GM21367 (cell line): ENCODE data around the gene RAB17.
A peak's percentile ranks its signal among the peaks of the same experiment; 100 is the strongest.

ENCODE experiments used
- ATAC-seq: cut with Tn5 transposase; IDR thresholded peaks from one replicate; pipeline ENCODE4 v1.9.1; 2021; ENCODE audit not compliant: unreplicated experiment

RAB17 gene

DNA sequence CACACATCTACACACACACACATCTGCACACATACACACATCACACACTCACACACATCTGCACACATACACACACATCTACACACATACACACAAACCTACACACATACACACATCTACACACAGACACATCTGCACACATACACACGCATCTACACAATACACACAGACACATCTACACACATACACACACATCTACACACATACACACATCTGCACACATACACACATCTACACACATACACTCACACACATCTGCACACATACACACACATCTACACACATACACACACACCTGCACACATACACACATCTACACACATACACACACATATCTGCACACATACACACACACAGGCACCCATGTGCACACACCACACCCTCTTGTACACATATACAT is 24.6 kb downstream of the RAB17 start:
- ATAC-seq, result no peak

DNA sequence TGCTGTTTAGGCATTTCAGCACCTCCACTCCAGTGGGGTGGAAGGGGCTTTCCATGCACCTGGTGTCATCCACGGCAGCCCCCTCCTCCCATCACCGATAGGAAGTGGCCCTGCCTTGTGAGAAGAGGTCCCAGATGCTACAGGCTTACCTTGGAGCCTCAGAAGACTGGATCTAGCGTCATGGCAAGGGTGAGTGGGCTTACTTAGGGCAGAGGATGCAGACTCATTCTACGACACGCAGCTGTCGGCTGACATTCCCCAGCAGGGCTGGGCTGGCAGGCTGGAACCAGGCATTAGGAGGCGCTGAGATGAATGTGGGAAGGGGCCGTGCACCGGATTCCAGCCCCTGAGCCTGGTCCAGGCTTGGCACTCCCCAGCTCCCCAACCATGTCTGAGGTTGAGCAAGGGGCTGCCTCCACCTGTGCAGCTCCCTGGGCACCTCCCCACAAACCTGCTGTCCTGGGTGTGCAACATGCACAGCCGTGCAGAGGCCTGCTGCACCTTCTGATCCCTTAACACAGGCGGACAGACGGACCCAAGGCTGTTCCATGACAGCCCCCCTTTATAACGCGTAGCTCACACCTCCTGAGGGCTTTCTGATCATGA is 25.9 kb downstream of the RAB17 start:
- ATAC-seq, result no peak

DNA sequence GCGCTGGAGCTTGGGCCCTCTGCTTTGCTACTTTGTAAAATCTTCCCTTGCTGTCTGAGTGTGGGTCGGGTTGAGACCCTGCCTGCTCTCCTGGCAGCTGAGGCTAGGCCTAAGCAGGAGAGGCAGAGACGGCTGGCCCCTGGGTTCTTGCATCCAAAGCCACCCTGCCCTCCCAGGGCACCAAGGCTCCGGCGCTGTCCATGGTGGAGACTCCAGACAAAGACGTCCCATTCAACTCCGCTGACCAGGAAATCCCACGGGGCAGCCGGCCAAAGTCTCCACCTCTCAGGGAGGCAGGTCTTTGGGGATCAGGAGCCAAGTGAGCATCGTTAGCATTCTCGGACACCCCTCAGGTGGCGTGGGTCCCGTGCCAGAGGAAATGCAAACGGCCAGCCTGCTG is 26.7 kb downstream of the RAB17 start:
- ATAC-seq, result no peak

DNA sequence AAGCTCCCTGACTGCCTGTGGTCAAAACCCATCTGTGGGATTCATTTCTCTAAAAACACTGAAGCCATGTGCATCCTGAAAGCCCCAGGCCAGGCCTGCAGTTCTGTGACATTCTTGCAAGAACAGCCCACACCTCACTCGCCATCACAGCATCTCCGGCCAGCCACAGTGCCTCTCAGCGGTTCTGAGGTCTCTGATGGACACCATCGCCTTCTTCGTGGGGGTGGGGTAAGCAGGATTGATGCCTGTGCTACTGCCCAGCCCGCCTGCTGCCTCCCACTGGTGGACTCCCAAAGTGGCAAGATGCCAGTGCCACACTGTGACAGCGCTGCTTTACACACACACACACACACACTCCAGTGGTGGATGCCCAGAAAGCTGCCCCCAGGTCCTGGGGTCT is 29.3 kb downstream of the RAB17 start:
- no peak for ATAC-seq

DNA sequence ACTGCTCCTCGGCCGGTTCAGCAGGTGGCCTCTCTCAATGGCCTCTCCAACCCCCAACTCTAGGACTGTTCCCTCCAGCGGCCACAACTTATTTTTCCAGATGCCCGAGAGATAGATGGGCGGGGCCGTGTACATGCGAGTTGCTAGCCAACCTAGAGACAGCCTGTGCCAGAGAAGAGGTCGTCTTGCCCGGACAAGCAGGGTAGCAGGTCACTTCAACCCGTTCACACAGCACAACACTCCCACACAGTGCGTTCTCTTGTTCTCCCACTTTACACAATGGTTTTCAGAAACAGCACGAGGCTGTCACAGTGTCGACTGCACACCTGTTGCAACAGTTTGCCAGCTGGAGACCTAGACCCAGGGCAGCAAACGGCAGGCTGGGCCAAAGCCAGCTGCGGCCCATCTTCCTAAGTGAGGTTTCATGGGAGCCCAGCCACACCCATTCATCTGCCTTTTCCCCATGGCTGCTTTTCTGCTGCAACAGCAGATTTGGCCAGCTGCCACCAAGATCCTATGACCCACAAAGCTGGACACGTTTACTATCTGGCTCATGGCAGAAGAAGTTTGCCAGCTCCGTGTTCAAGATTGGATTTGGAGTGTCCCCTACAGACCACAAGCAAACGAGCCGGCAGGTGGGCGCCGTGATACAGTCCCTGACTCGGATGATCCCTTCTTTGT is 31.4 kb downstream of the RAB17 start:
- ATAC-seq, result no peak

DNA sequence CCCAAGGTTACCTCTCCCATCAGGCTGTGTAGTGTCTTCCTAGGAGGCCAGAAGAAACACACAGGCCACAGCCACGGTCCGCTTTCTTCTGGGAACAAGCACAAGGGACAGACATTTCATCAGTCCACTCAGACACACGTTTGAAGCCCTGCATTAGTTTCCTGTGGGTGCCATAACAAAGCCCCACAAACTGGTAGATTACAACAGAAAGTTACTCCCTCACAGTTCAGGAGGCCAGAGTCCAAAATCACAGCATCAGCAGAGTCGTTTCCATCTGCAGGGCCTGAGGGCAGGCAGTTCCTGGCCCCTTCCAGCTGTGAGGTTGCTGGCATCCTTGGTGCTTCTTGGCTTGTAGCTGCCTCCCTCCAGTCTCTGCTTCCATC is 32.9 kb downstream of the RAB17 start:
- ATAC-seq, result no peak

DNA sequence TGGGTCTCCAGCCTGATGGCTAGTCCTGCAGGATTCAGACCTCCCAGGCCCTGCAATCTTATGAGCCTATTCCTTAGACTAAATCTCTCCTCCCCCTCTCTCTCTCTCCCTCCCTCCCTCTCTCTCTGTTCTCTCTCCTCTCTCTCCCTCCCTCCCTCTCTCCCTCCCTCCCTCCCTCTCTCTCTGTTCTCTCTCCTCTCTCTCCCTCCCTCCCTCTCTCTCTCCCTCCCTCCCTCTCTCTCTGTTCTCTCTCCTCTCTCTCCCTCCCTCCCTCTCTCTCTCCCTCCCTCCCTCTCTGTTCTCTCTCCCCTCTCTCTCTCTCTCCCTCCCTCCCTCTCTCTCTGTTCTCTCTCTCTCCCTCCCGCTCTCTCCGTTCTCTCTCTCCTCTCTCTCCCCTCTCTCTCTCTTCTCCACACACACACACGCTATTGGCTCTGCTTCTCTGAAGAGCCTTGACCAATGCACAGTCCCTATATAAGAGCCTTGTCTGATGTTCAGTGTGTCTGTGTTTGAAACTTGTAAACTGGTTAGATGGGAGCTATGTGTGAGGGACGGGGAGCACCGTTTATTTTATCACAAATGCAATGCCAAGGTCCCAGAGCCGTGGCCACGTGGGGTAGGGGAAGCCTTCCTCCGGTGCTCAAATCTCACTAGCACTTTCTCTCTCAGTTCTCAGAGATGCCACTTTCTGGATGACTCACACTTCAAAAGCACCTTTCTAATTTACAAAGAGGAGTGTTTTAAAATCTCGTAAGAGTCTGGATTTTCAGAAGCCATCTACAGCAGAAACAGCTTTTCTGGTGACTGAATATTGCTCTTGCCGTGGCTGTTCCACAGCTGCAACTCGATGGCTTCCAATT is 33.5 kb downstream of the RAB17 start:
- ATAC-seq, result peak; percentile 93

DNA sequence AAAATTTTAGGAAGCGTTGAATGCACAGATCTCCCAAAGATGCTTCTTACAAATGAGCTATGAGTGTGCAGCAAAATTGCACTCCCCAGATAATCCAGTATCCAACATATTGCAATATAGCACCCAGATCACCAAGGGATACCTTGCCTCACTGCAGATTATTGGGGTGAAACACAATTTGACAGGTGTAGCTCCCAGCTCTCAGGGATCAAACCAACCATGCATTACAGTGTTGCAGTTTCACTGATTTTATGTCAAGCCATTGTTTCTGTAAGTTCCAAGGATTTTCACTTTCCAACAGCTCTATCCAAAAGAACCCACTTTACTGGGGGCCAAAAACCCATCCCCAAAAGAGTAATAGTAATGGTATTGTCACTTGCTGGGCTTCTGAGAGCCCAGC is 35.0 kb downstream of the RAB17 start:
- ATAC-seq, result no peak

DNA sequence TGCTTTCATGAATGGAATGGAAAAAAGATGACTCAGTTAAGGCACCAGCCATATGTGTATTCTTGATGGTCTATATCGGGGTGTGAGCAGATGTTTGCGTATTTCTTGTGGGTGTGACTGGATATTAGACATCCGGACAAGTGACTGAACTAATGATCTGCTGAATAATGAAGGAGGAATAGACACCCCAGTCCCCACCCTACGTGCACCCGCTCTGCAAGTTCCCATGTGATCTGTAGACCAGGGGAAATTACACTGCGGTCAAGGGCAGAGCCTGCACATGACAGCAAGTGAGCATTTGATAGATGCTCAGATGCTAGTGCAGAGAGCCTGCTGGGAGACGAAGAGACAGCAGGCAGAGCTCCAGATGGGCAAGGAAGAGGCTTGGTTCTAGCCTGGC is 36.6 kb downstream of the RAB17 start:
- ATAC-seq, result no peak

DNA sequence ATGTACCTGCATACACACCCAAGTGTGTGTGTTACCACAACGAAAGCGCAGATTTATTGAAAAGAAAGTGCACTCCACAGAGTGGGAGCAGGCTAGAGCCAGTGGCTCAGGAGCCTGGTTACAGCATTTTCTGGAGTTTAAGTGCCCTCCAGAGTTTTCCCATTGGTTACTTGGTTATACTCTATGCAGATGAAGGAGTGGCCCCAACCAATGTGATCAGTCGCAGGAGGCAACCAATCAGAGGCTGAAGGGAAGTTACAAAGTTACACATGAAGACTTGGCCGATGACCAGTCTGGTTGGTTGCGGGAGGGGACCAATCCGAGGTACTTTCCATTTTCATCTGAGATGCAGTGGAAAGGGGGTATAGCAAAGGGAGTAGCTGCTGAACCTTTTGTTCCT is 37.6 kb downstream of the RAB17 start:
- no peak for ATAC-seq

DNA sequence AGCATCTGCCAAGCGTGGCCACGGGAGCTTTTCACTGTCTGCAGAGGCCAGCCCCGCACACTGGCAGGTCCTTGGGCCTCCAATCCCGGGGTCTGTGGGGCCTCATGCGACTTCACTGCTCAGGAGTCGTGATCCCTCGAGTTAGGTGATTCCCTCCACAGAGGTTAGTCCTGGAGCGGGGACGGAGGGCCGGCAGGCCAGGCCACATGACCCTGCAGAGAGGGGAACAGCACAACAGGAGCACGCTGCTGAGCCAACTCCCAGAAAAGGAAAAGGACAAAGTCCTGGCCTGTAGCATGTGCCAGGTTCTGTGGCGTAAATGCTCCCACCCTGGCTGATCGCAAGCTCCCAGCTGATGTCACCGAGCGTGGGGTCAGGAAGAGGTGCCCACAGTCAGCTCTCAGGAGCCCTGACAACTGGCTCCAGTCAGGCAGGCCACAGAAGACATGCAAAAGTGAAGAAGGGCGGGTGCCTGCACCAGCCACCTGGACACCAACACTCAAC is 39.4 kb downstream of the RAB17 start:
- ATAC-seq, result no peak

DNA sequence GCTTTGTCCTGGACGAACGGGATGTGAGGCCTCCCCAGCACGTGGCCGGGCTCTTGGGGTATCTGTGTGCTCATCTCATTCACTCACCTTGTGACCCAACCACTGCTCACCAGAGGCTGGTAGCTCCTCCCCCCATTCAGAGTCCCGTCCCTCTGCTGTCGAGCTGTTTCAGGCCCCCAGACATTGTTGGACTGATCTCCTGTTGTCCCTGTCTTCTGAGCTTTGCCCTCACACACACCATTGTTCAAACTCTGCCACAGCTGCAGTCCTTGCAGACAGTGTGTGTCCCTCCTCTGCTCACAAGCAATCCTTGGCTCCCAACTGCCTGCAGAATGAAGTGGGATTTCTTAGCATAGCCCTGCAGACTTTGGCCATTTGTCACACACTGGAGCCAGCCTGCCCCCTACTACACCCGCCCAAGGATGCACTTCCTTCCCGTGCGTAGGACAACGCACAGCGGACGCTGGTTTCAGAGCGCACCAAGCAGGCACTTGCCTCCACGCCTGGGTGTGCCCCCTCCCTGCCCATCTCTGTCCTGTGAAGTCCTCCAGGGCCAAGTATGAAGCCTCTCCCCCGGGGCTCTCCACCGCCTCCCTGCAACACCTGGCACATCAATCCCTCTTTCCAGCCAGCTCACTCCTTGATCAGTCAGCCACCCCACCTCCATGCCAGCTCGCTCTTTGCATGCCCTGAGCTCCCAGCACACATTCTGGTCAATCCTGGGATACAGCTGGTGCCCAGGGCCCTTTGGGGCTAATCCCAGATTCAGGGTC is 40.7 kb downstream of the RAB17 start:
- ATAC-seq, result no peak

DNA sequence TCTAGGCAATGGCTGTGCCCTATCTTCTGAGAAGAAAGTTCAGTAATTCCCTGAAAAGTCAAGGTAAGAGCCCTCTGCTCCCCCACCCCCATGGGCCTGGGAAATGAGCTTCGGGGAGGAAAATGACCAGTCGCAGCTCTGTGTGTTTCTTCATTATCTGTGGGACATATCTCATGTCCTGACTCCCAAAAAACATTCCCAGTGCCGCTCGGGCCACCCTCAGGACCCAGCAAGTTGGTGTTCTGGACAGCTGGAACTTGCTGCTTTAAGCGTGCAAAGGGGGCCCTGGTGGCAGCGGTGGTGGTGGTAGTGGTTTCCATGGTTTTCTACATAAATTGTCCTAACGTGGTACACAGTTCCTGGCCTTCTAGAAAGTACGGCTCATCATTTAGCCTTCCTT is 41.3 kb downstream of the RAB17 start:
- no peak for ATAC-seq

DNA sequence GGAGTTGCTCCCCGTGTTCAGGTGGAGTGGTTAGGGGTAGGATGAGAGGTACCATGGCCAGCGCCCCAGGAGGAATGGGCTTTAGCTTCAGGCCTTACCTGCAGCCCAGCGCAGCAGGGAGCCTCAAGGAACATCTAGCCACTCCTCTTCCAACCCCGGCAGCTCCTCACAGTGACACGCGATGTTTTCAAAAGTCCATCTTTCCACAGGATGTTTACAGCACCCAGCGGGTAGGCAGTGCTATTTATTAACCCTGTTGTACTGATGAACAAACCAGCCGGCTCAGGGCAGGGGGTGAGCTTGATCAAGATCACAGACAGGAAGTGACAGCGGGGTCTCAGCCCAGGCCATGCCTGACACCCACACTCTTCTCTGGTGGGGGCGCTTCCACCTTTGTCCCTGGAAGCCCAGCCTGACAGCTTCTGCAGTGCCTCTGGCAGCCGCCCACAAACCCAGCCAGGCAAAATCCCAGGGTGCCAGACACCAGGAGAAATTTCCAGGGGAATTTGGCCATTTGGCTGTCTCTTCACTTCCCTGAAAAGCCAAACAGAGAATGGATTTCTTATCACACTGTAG is 42.6 kb downstream of the RAB17 start:
- no peak for ATAC-seq

DNA sequence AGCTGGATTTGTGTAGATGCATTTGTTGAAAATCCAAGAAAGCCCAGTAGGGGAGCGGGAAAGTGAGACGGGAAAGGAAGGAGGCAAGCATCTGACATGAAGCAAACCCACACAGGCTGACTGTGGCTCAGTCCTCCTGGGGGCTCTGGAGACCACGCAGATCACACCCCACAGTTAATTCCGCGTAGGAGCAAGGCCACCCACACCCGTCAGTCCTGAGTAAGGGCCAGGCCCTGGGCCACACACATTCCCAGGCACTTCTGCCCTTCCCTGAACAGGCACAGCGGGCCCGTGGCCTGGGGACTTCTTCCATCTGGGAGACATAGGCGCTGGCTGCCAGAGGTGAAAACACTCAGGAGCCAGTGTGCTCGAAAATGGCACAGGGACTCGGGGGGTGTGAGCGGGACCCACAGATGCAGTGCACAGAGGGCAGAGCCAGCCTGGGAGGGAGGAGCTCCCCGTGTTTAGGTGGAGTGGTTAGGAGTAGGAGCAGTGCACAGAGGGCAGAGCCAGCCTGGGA is 43.6 kb downstream of the RAB17 start:
- ATAC-seq, result no peak

DNA sequence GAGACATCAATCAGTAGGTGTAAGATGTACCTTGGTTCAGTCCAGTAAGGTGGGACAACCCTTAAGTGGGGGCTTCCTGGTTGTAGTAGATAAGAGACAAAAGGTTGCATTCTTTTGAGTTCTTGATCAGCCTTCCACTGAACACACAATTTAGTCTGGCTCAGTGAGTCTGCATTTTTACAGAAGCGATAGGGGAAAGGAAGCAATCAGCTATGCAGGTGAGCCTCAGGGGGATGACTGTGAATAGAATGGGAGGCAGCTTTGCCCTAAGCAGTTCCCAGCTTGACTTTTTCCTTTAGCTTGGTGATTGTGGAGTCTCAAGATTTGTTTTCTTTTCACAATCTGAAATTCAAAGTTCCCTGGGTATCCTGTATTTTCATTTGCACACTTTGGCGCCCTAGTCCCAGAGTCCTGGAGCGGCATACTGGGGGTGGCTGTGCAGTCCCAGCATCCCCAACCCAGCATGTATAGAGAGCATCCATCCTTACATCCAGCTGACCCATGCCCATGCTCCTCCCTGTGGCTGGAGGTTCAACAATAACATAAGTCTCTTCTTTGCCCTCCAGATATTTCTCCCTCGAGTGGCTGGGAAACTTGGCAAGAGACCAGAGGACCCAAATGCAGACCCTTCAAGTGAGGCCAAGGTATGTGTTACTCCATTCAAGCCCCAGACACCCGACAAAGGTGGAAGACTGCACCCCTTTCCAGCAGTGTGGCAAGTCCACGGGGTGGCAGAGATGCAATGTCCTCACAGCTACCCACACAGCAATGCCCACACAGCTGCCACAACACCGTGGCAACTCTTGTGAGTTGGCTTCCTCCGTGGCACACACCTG is 44.3 kb downstream of the RAB17 start:
- ATAC-seq, result no peak

DNA sequence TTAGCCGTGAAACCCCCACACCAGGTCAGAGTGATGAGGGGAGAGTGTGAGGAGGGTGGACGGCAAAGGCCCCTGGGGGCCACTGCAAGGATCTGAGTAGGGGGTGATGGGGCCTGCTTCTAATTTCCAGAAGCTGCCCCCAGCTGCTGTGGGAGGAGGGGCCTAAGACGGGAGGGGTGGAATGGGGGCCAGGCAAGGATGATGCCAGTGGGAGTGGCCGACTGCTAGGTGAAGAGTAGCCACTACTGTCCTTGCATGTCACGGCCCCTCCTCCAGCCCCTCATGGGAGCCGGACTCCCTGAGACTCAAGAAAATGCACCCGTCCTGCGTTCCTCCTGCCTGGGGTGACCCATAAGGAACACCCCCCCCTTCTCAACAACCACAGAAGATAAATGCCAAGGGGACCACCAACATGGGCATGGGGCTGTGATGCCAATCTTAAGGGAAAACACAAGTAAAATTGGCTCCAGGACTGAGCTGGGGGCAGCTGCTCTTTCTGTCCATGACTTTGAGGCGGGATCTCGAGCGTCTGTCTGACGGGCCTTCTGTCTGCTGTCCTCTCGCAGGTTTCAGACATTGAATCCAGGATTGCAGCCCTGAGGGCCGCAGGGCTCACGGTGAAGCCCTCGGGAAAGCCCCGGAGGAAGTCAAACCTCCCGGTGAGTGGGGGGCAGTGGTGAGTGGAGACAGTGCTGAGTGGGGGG is 48.4 kb downstream of the RAB17 start:
- ATAC-seq, result no peak

DNA sequence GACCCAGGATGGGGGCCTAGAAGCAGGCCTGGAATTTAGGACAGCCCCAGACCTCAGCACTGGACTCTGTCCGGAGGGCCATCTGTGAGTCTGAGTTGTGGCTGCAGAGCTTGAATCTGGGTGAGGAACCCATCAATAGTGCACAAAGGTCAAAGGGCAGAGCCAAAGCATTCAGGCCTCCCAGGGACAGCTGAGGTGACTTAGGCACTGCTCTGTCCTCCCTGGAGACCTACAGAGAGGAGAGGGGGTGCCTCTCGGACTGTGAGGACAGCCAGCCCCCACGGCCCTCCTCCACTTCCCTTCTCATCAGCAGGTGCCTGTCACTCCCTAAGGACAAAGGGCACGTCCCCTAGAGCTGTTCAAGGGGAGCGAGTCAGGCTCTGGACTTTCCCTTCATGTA is 49.3 kb downstream of the RAB17 start:
- ATAC-seq, result no peak

DNA sequence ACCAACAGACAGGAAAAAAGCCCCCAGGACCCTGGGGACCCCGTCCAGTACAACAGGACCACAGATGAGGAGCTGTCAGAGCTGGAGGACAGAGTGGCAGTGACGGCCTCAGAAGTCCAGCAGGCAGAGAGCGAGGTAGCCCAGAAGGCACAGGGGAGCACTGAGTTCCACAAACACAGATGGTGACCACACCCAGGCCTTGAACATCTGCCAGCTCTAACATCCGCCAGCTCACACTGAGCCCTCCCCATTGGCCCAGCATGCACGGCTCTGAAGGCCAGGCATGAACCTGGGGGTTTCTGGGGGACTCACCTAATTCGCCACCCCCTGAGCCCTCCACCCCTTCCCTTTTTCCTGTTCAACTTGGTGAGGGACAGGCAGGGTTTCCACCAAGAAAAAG is 49.7 kb downstream of the RAB17 start:
- no peak for ATAC-seq
